22Rv1 (cell line): Measurements from ENCODE around the gene DOK6.

Experiments
- H3K27ac ChIP-seq: fragments of 450-650 bp; 2 replicates; pipeline ENCODE4 v1.5.1; 2017
- ZFX ChIP-seq: fragments of 450-650 bp; IDR thresholded peaks from 2 replicates; pipeline ENCODE4 v1.6.1; 2017; ENCODE audit warnings: antibody characterized with exemption, borderline replicate concordance
- TF ChIP-seq, protein P1 (sequence below): fragments of 450-650 bp; IDR thresholded peaks from 2 replicates; pipeline ENCODE4 v1.5.1; 2017; ENCODE audit warnings: mild to moderate bottlenecking

Gene DOK6

DNA sequence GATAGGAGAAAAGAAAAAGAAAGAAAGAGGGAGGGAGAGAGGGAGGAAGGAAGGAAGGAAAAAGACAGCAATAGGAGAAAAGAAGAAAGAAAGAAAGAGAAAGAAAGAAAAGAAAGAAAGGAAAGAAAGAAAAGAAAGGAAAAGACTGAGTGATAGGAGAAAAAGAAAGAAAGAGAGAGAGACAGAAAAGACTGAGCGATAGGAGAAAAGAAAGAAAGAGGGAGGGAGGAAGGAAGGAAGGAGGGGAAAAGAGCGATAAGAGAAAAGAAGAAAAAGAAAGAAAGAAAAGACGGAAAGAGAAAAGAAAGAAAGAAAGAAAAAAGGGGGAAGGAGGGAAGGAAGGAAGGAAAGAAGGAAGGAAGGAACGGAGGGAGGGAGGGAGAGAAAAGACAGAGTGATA, 216.7 kb downstream of the DOK6 start:
- no peak overlapping the region for H3K27ac ChIP-seq
- TF ChIP-seq ZFX = no peak
- TF ChIP-seq, protein P1, sequence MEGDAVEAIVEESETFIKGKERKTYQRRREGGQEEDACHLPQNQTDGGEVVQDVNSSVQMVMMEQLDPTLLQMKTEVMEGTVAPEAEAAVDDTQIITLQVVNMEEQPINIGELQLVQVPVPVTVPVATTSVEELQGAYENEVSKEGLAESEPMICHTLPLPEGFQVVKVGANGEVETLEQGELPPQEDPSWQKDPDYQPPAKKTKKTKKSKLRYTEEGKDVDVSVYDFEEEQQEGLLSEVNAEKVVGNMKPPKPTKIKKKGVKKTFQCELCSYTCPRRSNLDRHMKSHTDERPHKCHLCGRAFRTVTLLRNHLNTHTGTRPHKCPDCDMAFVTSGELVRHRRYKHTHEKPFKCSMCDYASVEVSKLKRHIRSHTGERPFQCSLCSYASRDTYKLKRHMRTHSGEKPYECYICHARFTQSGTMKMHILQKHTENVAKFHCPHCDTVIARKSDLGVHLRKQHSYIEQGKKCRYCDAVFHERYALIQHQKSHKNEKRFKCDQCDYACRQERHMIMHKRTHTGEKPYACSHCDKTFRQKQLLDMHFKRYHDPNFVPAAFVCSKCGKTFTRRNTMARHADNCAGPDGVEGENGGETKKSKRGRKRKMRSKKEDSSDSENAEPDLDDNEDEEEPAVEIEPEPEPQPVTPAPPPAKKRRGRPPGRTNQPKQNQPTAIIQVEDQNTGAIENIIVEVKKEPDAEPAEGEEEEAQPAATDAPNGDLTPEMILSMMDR = no peak

DNA sequence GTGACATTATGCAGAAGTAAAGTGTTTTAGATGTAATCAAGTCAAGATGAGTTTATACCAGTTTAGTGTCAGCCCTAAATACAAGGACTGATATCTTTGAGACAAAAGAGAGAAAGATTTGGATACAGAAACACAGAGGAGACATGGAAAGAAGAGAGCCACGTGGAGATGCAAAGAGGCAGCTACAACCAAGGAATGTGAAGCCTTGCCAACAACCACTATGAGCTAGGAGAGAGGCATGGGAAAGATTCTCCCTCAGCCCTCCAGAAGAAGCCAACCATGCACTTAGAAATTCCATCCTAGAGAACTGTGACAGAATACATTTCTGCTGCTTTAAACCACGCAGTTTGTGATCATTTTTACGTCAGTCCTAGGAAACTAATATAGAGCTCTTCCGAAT, 217.2 kb downstream of the DOK6 start:
- TF ChIP-seq, protein P1 = no peak
- TF ChIP-seq ZFX = no peak
- no peak overlapping the region for H3K27ac ChIP-seq

DNA sequence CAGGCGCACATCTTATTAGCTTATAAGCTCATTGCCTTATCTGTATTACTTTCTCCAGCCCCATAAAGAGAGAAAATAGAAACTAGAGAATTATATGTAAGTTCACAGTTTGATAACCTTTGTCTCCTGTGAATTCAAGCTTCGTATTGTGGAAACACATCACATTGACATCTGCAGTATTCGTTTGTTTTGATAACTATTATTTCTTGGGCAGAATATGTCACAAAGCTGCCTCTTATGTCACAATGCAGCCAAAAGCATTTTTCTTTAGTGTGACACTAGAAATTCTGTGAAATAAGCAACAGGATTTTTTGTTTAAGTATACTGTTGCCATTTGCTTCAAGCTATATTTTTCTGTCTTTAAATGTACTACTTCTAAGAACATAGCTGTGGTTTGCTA, 221.5 kb downstream of the DOK6 start:
- H3K27ac ChIP-seq = no peak overlapping the region
- TF ChIP-seq, protein P1 = no peak
- no peak for TF ChIP-seq ZFX

DNA sequence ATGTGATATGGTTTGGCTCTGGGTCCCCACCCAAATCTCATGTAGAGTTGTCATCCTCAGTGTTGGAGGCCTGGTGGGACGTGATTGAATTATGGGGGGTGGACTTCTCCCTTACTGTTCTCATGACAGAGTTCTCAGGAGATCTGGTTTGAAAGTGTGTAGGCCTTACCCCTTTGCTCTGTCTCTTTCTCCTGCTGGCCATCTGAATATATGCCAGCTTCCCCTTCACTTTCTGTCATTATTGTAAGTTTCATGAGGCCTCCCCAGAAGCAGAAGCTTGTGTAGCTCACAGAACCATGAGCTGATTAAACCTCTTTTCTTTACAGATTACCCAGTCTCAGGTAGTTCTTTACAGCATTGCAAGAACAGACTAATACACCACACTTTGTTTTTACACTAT, 222.3 kb downstream of the DOK6 start:
- H3K27ac ChIP-seq = no peak overlapping the region

DNA sequence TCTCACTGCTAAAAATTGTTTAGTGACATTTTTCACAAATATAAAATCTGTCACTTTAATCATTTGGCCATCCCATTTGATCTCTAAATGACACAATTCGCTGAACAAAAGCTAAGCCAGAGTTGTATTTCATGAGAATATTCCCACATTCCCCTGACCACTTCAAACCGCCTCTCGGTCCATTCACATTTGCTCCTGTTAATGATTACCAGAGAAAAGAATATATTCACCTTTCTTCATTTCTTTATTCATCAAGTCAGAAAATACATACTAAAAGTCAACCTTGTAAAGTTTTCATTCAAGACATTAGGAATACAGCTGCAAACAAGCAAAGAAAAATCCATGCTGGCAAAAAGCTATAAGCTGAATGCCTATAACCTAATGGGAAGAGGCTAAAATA, 225.5 kb downstream of the DOK6 start:
- TF ChIP-seq, protein P1 = no peak
- no peak for TF ChIP-seq ZFX
- no peak overlapping the region for H3K27ac ChIP-seq

More for the DNA sequence above, 222.3 kb downstream of the DOK6 start:
- no peak for TF ChIP-seq ZFX
- TF ChIP-seq, protein P1 = no peak

DNA sequence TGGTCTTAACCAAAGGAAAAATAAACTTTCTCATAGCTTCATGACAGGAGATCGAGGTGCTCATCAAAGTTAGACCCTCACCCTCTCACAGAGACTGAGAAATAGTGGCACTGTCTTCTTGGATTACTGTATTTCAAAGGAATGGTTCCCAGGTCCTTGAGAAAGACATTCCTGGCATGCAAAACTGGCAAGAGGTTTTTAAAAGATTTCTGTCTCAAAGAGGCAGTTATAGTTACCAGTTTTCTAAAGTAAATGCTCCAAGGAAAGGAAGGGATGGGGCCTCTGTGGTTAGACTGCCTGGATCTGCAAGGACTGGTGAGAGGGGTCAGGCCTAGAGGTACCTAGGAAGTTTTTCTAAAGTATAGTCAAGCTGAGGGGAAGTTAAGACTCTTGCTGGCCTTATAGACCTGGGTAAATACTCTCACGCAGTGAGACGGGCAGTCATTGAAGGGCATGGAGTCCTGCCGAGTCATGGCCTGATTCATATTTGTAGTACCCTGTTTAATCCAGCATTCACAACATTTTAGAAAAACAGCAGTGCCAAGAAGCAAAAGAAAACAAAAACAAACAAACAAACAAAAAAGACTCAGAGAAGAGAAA, 226.1 kb downstream of the DOK6 start:
- TF ChIP-seq, protein P1 = no peak
- TF ChIP-seq ZFX = no peak
- no peak overlapping the region for H3K27ac ChIP-seq

DNA sequence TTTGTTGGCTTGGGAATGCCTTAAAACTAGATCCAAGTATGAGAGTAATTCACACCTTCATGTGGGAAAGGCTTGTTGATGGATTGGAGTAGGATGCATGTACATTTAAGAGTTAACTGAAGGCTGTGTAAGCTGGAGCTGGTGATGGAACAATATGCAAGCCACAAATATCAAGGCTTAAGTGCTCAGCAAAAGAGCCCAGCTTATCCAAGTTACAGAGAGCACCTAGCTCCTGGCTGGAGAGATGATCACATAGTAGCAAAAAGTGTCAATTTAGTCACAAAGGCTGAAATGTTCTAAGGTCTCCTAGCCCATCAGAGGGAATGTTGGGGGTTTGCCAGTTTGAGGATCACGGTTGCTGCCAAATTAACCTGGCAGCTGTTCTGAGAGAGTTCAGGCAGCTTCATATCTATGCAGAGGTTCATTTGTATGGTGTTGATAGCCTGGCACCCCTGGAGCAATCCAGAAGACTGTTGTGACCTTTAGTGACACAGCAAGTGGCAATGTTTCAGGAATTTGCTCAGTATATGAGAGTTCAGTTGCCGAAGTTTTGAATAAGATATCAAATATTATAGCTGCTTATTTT, 228.2 kb downstream of the DOK6 start:
- TF ChIP-seq, protein P1 = no peak
- TF ChIP-seq ZFX = no peak
- no peak overlapping the region for H3K27ac ChIP-seq
